ENCODE results near the gene GRIN2A. TPM values are rescaled to one million over a fixed set of nuclear protein-coding genes. Genes with fewer than 3 reads are reported as not detected.

Gene GRIN2A
- total RNA-seq, 2 donors from 2014 or later, result 0.26 to 21.4 TPM

DNA sequence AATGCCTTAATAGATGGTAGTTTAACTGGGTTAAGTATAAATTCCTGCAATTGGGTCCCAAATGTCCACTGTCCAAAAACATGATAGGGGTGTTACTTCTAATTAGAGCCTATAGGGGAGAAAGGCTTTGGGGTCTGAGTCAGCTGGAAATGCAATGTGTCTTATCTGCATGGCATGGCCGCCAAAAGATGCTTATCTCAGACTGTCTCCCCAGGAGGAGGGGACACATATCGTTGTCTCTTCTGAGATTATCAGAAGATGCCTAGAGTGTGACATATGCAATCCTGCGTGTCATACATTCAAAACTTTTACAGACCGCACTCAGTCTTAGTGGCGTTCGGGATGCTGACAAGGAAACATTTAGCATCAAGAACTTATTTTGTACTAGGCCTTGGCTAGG, 442.9 kb downstream of the GRIN2A start:
- H3K4me3 ChIP-seq, result no peak overlapping the region
- no peaks in the 10 kb centered on the region for H3K36me3 ChIP-seq (replicated peaks in 1 of 2; ENCODE audit: insufficient read depth in 1 of 2, low read depth in 2 of 2)
- no peaks in the 10 kb centered on the region for H3K9me3 ChIP-seq
- DNase-seq (no peak), ATAC-seq (no peak)
- H3K4me1 ChIP-seq, result no peaks in the 10 kb centered on the region
- no peaks in the 10 kb centered on the region for H3K27me3 ChIP-seq
- no peak overlapping the region for H3K27ac ChIP-seq
- 75 to 84% methylated on average over 6 of the region's 6 CpGs for WGBS, 2 donors
- intact Hi-C loops (cut with DNase I), result no loop called here
- TF ChIP-seq POLR2A (IDR thresholded peaks at IDR 0.05), result no peak
- TF ChIP-seq, protein P1, sequence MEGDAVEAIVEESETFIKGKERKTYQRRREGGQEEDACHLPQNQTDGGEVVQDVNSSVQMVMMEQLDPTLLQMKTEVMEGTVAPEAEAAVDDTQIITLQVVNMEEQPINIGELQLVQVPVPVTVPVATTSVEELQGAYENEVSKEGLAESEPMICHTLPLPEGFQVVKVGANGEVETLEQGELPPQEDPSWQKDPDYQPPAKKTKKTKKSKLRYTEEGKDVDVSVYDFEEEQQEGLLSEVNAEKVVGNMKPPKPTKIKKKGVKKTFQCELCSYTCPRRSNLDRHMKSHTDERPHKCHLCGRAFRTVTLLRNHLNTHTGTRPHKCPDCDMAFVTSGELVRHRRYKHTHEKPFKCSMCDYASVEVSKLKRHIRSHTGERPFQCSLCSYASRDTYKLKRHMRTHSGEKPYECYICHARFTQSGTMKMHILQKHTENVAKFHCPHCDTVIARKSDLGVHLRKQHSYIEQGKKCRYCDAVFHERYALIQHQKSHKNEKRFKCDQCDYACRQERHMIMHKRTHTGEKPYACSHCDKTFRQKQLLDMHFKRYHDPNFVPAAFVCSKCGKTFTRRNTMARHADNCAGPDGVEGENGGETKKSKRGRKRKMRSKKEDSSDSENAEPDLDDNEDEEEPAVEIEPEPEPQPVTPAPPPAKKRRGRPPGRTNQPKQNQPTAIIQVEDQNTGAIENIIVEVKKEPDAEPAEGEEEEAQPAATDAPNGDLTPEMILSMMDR (IDR thresholded peaks at IDR 0.05), result no peak

DNA sequence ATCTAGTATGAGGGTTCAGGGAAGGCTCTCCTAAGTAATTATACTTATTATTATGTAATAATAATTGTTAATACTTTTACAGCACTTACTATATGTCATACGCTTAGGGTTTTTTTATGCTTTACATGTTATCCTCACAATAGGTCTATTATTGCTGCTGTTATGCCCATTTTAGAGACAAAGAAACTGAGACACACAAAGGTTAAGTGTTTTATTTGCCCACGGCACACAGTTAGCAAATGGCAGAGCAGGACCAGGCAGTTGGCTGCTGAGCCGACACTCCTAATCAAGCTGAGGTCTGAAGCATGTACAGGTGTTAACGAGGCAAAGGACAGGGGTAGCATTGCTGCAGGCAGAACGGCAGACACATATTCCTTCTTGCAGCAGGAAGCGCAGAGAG, 443.5 kb downstream of the GRIN2A start:
- Histone ChIP-seq H3K36me3 (replicated peaks in 1 of 2; ENCODE audit: insufficient read depth in 1 of 2, low read depth in 2 of 2) (no peaks in the 10 kb centered on the region), H3K4me1 (no peaks in the 10 kb centered on the region), H3K27me3 (no peaks in the 10 kb centered on the region), H3K27ac (no peak overlapping the region), H3K9me3 (no peaks in the 10 kb centered on the region), H3K4me3 (no peak overlapping the region)
- ATAC-seq (no peak), DNase-seq (no peak)
- TF ChIP-seq POLR2A (IDR thresholded peaks at IDR 0.05), result no peak
- intact Hi-C loops (cut with DNase I), result no loop called here
- WGBS, 2 donors, result 79 to 91% methylated on average over 6 of the region's 6 CpGs

DNA sequence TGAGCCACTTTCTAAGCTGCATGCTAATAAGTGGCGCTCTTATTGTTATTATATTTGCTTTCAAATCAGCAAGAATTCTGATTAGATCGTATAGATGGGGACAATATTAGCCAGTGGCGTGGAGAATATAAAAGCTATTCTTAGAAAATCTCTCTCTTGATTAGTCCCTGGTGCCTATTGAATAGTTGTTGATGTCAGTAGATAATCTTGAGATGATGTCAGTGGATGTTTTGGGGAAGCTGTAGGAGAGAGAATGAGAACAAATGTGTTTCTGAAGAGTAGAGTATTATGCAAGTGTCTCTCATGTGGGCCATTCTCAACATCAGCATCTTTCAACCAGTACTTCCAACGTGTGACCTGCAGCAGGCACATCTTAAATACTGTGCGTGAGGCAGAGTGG, 445.7 kb downstream of the GRIN2A start:
- Histone ChIP-seq H3K27ac (no peak overlapping the region), H3K27me3 (no peaks in the 10 kb centered on the region), H3K9me3 (no peaks in the 10 kb centered on the region), H3K4me1 (no peaks in the 10 kb centered on the region), H3K4me3 (no peak overlapping the region), H3K36me3 (replicated peaks in 1 of 2; ENCODE audit: insufficient read depth in 1 of 2, low read depth in 2 of 2) (no peaks in the 10 kb centered on the region)
- DNase-seq, result no peak
- intact Hi-C loops (cut with DNase I), result no loop called here
- TF ChIP-seq POLR2A (IDR thresholded peaks at IDR 0.05), result no peak
- TF ChIP-seq, protein P1 (IDR thresholded peaks at IDR 0.05), result no peak
- WGBS, 2 donors, result 73 to 76% methylated on average over 5 of the region's 5 CpGs
- no peak for ATAC-seq

DNA sequence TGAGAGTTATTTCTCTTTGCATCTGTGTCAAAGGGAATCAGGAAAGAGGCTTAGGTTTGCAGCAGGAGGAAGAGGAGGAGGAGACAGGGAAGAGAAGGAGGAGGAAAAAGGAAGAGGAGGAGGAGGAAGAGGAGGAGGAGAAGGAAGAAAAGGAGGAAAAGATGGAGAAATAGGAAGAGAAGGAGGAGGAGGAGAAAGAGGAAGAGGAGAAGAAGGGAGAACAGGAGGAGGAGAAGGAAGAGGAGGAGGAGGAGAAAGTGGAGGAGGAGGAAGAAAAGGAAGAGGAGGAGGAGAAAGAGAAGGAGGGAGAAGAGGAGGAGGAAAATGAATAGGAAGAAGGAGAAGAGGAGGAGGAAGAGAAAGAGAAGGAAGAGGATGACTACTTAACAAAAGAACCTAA, 459.1 kb downstream of the GRIN2A start:
- Histone ChIP-seq H3K36me3 (replicated peaks in 1 of 2; ENCODE audit: insufficient read depth in 1 of 2, low read depth in 2 of 2) (no peaks in the 10 kb centered on the region), H3K27me3 (no peaks in the 10 kb centered on the region), H3K9me3 (no peaks in the 10 kb centered on the region), H3K27ac (no peak overlapping the region), H3K4me1 (peaks cover 3% of the 10 kb centered on the region), H3K4me3 (no peak overlapping the region)
- TF ChIP-seq, protein P1 (IDR thresholded peaks at IDR 0.05), result no peak
- TF ChIP-seq POLR2A (IDR thresholded peaks at IDR 0.05), result no peak
- intact Hi-C loops (cut with DNase I), result no loop called here
- DNase-seq (no peak), ATAC-seq (no peak)

DNA sequence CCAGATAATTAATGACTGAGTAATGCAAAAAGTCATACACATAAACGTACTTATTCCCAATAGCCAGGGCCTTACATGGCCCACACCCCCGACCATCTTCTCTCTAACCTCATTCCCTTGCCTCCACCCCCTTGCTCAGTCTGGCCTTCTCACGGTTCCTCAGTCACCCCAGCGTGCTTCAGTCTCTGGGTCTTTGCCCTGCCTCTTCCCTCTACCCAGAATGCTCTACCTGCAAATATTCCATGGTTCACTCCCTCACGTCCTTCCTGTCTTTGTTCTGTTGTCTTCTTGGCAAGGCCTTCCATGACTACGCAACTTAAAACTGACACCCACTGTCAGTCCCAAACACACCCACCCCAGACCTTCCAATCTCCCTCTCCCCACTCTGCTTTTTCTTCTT, 468.3 kb downstream of the GRIN2A start:
- DNase-seq (no peak), ATAC-seq (no peak)
- Histone ChIP-seq H3K4me1 (no peaks in the 10 kb centered on the region), H3K9me3 (no peaks in the 10 kb centered on the region), H3K27me3 (no peaks in the 10 kb centered on the region), H3K36me3 (replicated peaks in 1 of 2; ENCODE audit: insufficient read depth in 1 of 2, low read depth in 2 of 2) (no peaks in the 10 kb centered on the region), H3K4me3 (no peak overlapping the region), H3K27ac (no peak overlapping the region)
- 73 to 80% methylated on average over 6 of the region's 6 CpGs for WGBS, 2 donors
- no peak for TF ChIP-seq POLR2A (IDR thresholded peaks at IDR 0.05)
- TF ChIP-seq, protein P1 (IDR thresholded peaks at IDR 0.05), result no peak
- intact Hi-C loops (cut with DNase I), result no loop called here

Data from body of pancreas (tissue), 4 donors.